ENCODE measurements around the gene KRTAP4-6. TPM values are rescaled to one million over a fixed set of nuclear protein-coding genes. Genes with fewer than 3 reads are reported as not detected.

KRTAP4-6 gene
- not detected in 2 replicates for total RNA-seq

GRCh38 chr17:41140360-41141131, at the start of gene KRTAP4-6:
TSS of gene KRTAP4-6 (minus strand) at chr17:41140544. CDS start at chr17:41140487, 57 bp downstream.

GRCh38 chr17:41189837-41190318, 49.5 kb upstream of the KRTAP4-6 start, which contains the start of gene KRTAP9-1:
TSS of gene KRTAP9-1 (plus strand) at chr17:41189887. CDS start at chr17:41189887, 0 bp downstream.

GRCh38 chr17:41184480-41184961, 44.2 kb upstream of the KRTAP4-6 start, which contains the start of gene KRTAP4-1:
TSS of gene KRTAP4-1 (minus strand) at chr17:41184911. CDS start at chr17:41184854, 57 bp downstream.

GRCh38 chr17:41177727-41178271, 37.5 kb upstream of the KRTAP4-6 start, which contains the start of gene KRTAP4-2:
TSS of gene KRTAP4-2 (minus strand) at chr17:41178221. CDS start at chr17:41178164, 57 bp downstream.

GRCh38 chr17:41168121-41168520, 27.8 kb upstream of the KRTAP4-6 start, which contains the start of gene KRTAP4-3:
TSS of gene KRTAP4-3 (minus strand) at chr17:41168221. CDS start at chr17:41168172, 49 bp downstream.

GRCh38 chr17:41160648-41161047, 20.3 kb upstream of the KRTAP4-6 start, which contains the start of gene KRTAP4-4:
TSS of gene KRTAP4-4 (minus strand) at chr17:41160748. CDS start at chr17:41160691, 57 bp downstream.

GRCh38 chr17:41149652-41149985, 9.3 kb upstream of the KRTAP4-6 start, which contains the start of gene KRTAP4-5:
TSS of gene KRTAP4-5 (minus strand) at chr17:41149825. CDS start at chr17:41149767, 58 bp downstream.

GRCh38 chr17:41123991-41124371, 16.4 kb downstream of the KRTAP4-6 start, which contains the start of gene KRTAP4-12:
TSS of gene KRTAP4-12 (minus strand) at chr17:41124182. CDS start at chr17:41124122, 60 bp downstream.

GRCh38 chr17:41117846-41118386, 22.4 kb downstream of the KRTAP4-6 start, which contains the start of gene KRTAP4-11:
TSS of gene KRTAP4-11 (minus strand) at chr17:41118373. CDS start at chr17:41118315, 58 bp downstream.

GRCh38 chr17:41105347-41105746, 35.0 kb downstream of the KRTAP4-6 start, which contains the start of gene KRTAP4-9:
TSS of gene KRTAP4-9 (plus strand) at chr17:41105389. CDS start at chr17:41105389, 0 bp downstream.

GRCh38 chr17:41101586-41102259, 38.6 kb downstream of the KRTAP4-6 start, which contains the start of gene KRTAP4-16:
TSS of gene KRTAP4-16 (minus strand) at chr17:41102209. CDS start at chr17:41102209, 0 bp downstream.

GRCh38 chr17:41098042-41098441, 42.3 kb downstream of the KRTAP4-6 start, which contains the start of gene KRTAP4-8:
TSS of gene KRTAP4-8 (minus strand) at chr17:41098142. CDS start at chr17:41098084, 58 bp downstream.

Other genes with a start within 250 kb of the KRTAP4-6 start
- not detected in 2 replicates for gene KRT23, start 202.9 kb downstream of the KRTAP4-6 start, total RNA-seq
- not detected in 2 replicates for gene KRT39, start 173.6 kb downstream of the KRTAP4-6 start, total RNA-seq
- not detected in 2 replicates for gene KRT40, start 156.2 kb downstream of the KRTAP4-6 start, total RNA-seq
- not detected in 2 replicates for gene KRTAP3-3, start 146.4 kb downstream of the KRTAP4-6 start, total RNA-seq
- gene KRTAP3-2, start 140.6 kb downstream of the KRTAP4-6 start, total RNA-seq: not detected in 2 replicates
- not detected in 2 replicates for gene KRTAP3-1, start 131.4 kb downstream of the KRTAP4-6 start, total RNA-seq
- not detected in 2 replicates for gene KRTAP1-5, start 113.3 kb downstream of the KRTAP4-6 start, total RNA-seq
- gene KRTAP1-4, start 110.3 kb downstream of the KRTAP4-6 start, total RNA-seq: not detected in 2 replicates
- not detected in 2 replicates for gene KRTAP1-3, start 105.7 kb downstream of the KRTAP4-6 start, total RNA-seq
- gene KRTAP1-1, start 99.1 kb downstream of the KRTAP4-6 start, total RNA-seq: not detected in 2 replicates
- not detected in 2 replicates for gene KRTAP2-1, start 93.2 kb downstream of the KRTAP4-6 start, total RNA-seq
- gene KRTAP2-2, start 85.3 kb downstream of the KRTAP4-6 start, total RNA-seq: not detected in 2 replicates
- not detected in 2 replicates for gene KRTAP2-3, start 80.4 kb downstream of the KRTAP4-6 start, total RNA-seq
- gene KRTAP2-4, start 74.7 kb downstream of the KRTAP4-6 start, total RNA-seq: not detected in 2 replicates
- gene KRTAP4-7, start 56.4 kb downstream of the KRTAP4-6 start, total RNA-seq: not detected in 2 replicates
- not detected in 2 replicates for gene KRTAP4-8, start 42.4 kb downstream of the KRTAP4-6 start, total RNA-seq
- not detected in 2 replicates for gene KRTAP4-16, start 38.3 kb downstream of the KRTAP4-6 start, total RNA-seq
- not detected in 2 replicates for gene KRTAP4-9, start 35.2 kb downstream of the KRTAP4-6 start, total RNA-seq
- not detected in 2 replicates for gene KRTAP4-11, start 22.2 kb downstream of the KRTAP4-6 start, total RNA-seq
- gene KRTAP4-12, start 16.4 kb downstream of the KRTAP4-6 start, total RNA-seq: not detected in 2 replicates
- not detected in 2 replicates for gene KRTAP4-5, start 9.3 kb upstream of the KRTAP4-6 start, total RNA-seq
- not detected in 2 replicates for gene KRTAP4-4, start 20.2 kb upstream of the KRTAP4-6 start, total RNA-seq
- gene KRTAP4-3, start 27.7 kb upstream of the KRTAP4-6 start, total RNA-seq: not detected in 2 replicates
- gene KRTAP4-2, start 37.7 kb upstream of the KRTAP4-6 start, total RNA-seq: not detected in 2 replicates
- gene KRTAP4-1, start 44.4 kb upstream of the KRTAP4-6 start, total RNA-seq: not detected in 2 replicates
- gene KRTAP9-1, start 49.3 kb upstream of the KRTAP4-6 start, total RNA-seq: not detected in 2 replicates
- not detected in 2 replicates for gene KRTAP9-2, start 86.1 kb upstream of the KRTAP4-6 start, total RNA-seq
- not detected in 2 replicates for gene KRTAP9-3, start 91.9 kb upstream of the KRTAP4-6 start, total RNA-seq
- gene KRTAP9-8, start 97.5 kb upstream of the KRTAP4-6 start, total RNA-seq: not detected in 2 replicates
- not detected in 2 replicates for gene KRTAP9-4, start 109.1 kb upstream of the KRTAP4-6 start, total RNA-seq
- gene KRTAP9-9, start 114.8 kb upstream of the KRTAP4-6 start, total RNA-seq: not detected in 2 replicates
- not detected in 2 replicates for gene KRTAP9-6, start 124.8 kb upstream of the KRTAP4-6 start, total RNA-seq
- not detected in 2 replicates for gene KRTAP9-7, start 135.2 kb upstream of the KRTAP4-6 start, total RNA-seq
- not detected in 2 replicates for gene KRTAP29-1, start 162.3 kb upstream of the KRTAP4-6 start, total RNA-seq
- gene KRTAP16-1, start 168.8 kb upstream of the KRTAP4-6 start, total RNA-seq: not detected in 2 replicates
- gene KRTAP17-1, start 175.2 kb upstream of the KRTAP4-6 start, total RNA-seq: not detected in 2 replicates
- not detected in 2 replicates for gene KRT33A, start 210.3 kb upstream of the KRTAP4-6 start, total RNA-seq
- not detected in 2 replicates for gene KRT33B, start 229.3 kb upstream of the KRTAP4-6 start, total RNA-seq
- gene KRT34, start 241.8 kb upstream of the KRTAP4-6 start, total RNA-seq: not detected in 2 replicates